Measurements from ENCODE around the gene CEP112.

GRCh38 chr17:65745241-65745640 is 446.7 kb downstream of the CEP112 start:
- TF ChIP-seq SRF (CRISPR knock-in tag; IDR thresholded peaks at IDR 0.05), result no peak
- no peak for TF ChIP-seq CLOCK (CRISPR knock-in tag; IDR thresholded peaks at IDR 0.05; ENCODE audit: borderline replicate concordance)
